GM19238 (cell line): ENCODE results near the gene TCF7.
"Not testable (repeated sequence)": the region's sequence is repeated elsewhere in the genome, so short reads cannot be mapped to it uniquely, and the experiment has no call there.

Experiments used
- DNase-seq: peaks from one replicate; pipeline ENCODE4 v3.0.0; 2011; ENCODE audit warnings: low spot score; ENCODE audit not compliant: insufficient read length

Gene TCF7

GRCh38 chr5:134145041-134145757 lies 30.7 kb downstream of the TCF7 start:
- DNase-seq: no peak

- DNase-seq: peak; percentile 44
These were observed 31.5 kb downstream of the TCF7 start for GRCh38 chr5:134145779-134146581.

GRCh38 chr5:134146651-134147518 lies 32.4 kb downstream of the TCF7 start:
- no peak for DNase-seq

GRCh38 chr5:134148316-134148715 lies 33.8 kb downstream of the TCF7 start:
- DNase-seq: no peak

GRCh38 chr5:134148986-134149539 lies 34.6 kb downstream of the TCF7 start:
- no peak for DNase-seq

GRCh38 chr5:134149571-134150303 lies 35.3 kb downstream of the TCF7 start:
- no peak for DNase-seq

- DNase-seq: no peak
These were observed 37.2 kb downstream of the TCF7 start for GRCh38 chr5:134151723-134152122.

- not testable (repeated sequence) for DNase-seq
These were observed 37.8 kb downstream of the TCF7 start for GRCh38 chr5:134152173-134152832.

- no peak for DNase-seq
These were observed 38.8 kb downstream of the TCF7 start for GRCh38 chr5:134153241-134153640.

GRCh38 chr5:134153657-134154056 lies 39.2 kb downstream of the TCF7 start:
- no peak for DNase-seq

- DNase-seq: no peak
These were observed 47.3 kb downstream of the TCF7 start for GRCh38 chr5:134161513-134162395.

GRCh38 chr5:134162592-134162991 lies 48.1 kb downstream of the TCF7 start:
- no peak for DNase-seq

- DNase-seq: no peak
These were observed 57.5 kb downstream of the TCF7 start for GRCh38 chr5:134171972-134172371.

GRCh38 chr5:134174841-134175839 lies 60.7 kb downstream of the TCF7 start:
- no peak for DNase-seq

- DNase-seq: peak; percentile 7
These were observed 61.5 kb downstream of the TCF7 start for GRCh38 chr5:134175921-134176510.

- peak; percentile 75 for DNase-seq
These were observed 62.3 kb downstream of the TCF7 start, which contains the start of gene SKP1 for GRCh38 chr5:134176511-134177368. Gene SKP1 (minus strand): TSS chr5:134176950. CDS start chr5:134174022, 2,928 bp downstream.
